ENCODE measurements around the gene PLCL1.

The PLCL1 gene

GRCh38 chr2:197804049-197804757 lies at the start of gene PLCL1:
PLCL1 (plus strand) TSS chr2:197804593.
- H3K4me3 ChIP-seq (ENCODE audit: low read depth, low read length) = peak within 1 kb of the TSS; percentile 67
- DNase-seq (ENCODE audit: low read depth) = peak; percentile 95
- no peak for TF ChIP-seq POLR2A (IDR thresholded peaks at IDR 0.05; ENCODE audit: extremely low read depth, insufficient read length)
- peak; percentile 43; the same call in 1 of the 2 replicates for TF ChIP-seq MAX (IDR thresholded peaks at IDR 0.05; ENCODE audit: low read depth, low read length)
- TF ChIP-seq CTCF (IDR thresholded peaks at IDR 0.05; ENCODE audit: low read depth, low read length) = no peak
- TF ChIP-seq MYC (IDR thresholded peaks at IDR 0.05; ENCODE audit: low read depth, low read length) = no peak

GRCh38 chr2:197759013-197759412 lies 45.4 kb upstream of the PLCL1 start:
- TF ChIP-seq MAX (IDR thresholded peaks at IDR 0.05; ENCODE audit: low read depth, low read length) (no peak), CTCF (IDR thresholded peaks at IDR 0.05; ENCODE audit: low read depth, low read length) (no peak), POLR2A (IDR thresholded peaks at IDR 0.05; ENCODE audit: extremely low read depth, insufficient read length) (no peak), MYC (IDR thresholded peaks at IDR 0.05; ENCODE audit: low read depth, low read length) (no peak)
- no peak for DNase-seq (ENCODE audit: low read depth)
- no peak overlapping the region for H3K4me3 ChIP-seq (ENCODE audit: low read depth, low read length)

DNA sequence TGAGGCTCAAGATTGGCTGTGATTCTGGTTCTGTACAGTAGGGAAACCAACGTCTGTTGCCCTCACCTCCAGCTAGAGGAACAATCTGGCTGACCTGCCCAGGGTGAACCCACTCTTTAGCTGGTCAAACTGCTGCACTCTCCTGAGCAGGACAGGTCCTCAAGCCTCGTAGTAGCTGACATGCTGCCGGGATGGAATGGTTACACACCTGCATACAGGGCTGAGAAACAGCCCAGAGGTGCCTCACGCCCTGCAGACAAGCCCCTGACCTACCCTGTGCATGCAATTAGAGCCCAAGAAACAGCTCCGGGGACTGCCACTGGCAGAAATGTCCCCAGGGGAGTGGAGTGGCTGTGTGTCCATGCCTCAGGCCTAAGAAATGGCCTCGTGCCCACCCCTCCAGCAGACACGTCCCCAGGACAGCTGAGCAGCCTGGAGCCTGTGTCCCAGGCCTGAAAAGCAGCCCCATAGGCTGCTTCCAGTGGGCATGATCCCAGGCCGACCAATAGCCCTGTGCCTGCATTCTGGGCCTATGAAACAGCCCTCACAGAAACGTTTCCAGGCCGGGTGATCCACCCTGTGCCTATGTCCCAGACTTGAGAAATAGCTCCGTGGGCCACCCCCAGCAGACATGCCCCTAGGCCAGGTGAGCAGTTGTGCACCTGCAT lies 44.6 kb upstream of the PLCL1 start:
- no peak for DNase-seq (ENCODE audit: low read depth)
- no peak for TF ChIP-seq MAX (IDR thresholded peaks at IDR 0.05; ENCODE audit: low read depth, low read length)
- TF ChIP-seq MYC (IDR thresholded peaks at IDR 0.05; ENCODE audit: low read depth, low read length) = no peak
- no peak for TF ChIP-seq CTCF (IDR thresholded peaks at IDR 0.05; ENCODE audit: low read depth, low read length)
- TF ChIP-seq POLR2A (IDR thresholded peaks at IDR 0.05; ENCODE audit: extremely low read depth, insufficient read length) = no peak
- H3K4me3 ChIP-seq (ENCODE audit: low read depth, low read length) = no peak overlapping the region

- DNase-seq (ENCODE audit: low read depth) = no peak
- TF ChIP-seq POLR2A (IDR thresholded peaks at IDR 0.05; ENCODE audit: extremely low read depth, insufficient read length) = no peak
- TF ChIP-seq MAX (IDR thresholded peaks at IDR 0.05; ENCODE audit: low read depth, low read length) = no peak
- no peak for TF ChIP-seq CTCF (IDR thresholded peaks at IDR 0.05; ENCODE audit: low read depth, low read length)
- TF ChIP-seq MYC (IDR thresholded peaks at IDR 0.05; ENCODE audit: low read depth, low read length) = no peak
- H3K4me3 ChIP-seq (ENCODE audit: low read depth, low read length) = no peak overlapping the region
Observed at GRCh38 chr2:197760293-197760657, 44.1 kb upstream of the PLCL1 start.

DNA sequence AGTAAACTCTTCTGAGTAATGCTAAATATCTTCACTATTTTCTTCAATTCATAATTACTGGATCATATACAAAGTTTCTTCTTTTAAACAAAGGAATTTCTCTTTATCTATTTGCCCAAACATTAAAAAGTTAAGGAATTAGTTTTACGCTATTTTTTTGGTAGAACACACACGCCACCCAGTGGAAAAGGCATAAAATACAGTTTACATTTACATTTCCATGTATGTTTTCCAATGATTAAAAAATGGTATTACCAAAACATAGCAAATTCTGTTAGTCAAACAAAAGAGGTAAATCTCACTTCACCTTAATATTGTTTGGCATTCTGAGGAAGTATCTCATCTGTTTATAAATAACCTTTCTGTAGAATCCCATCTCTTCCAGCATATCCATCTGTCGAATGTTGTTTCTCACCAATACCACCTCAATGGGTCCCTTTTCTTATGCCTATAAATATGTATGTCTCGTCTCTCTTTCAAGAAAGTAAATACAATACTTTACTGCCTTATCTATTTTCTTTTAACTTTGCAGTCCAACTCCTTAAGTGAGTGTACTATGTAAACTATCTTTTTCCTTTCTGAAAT lies 26.5 kb upstream of the PLCL1 start:
- peak; percentile 62 for DNase-seq (ENCODE audit: low read depth)
- TF ChIP-seq POLR2A (IDR thresholded peaks at IDR 0.05; ENCODE audit: extremely low read depth, insufficient read length) (no peak), CTCF (IDR thresholded peaks at IDR 0.05; ENCODE audit: low read depth, low read length) (no peak), MAX (IDR thresholded peaks at IDR 0.05; ENCODE audit: low read depth, low read length) (no peak), MYC (IDR thresholded peaks at IDR 0.05; ENCODE audit: low read depth, low read length) (no peak)
- no peak overlapping the region for H3K4me3 ChIP-seq (ENCODE audit: low read depth, low read length)
